Retinal pigment epithelial cell (primary cell): ENCODE measurements around the gene PLTP.

Experiments
- DNase-seq: peaks from one replicate; pipeline ENCODE4 v3.0.0-alpha.2; 2010; ENCODE audit warnings: low read depth
- H3K4me3 ChIP-seq: 2 replicates; pipeline ENCODE4 v1.5.1; 2011; ENCODE audit warnings: mild to moderate bottlenecking, low read length, control low read depth, moderate library complexity
- TF ChIP-seq, protein P1 (sequence below): conservative IDR thresholded peaks from 2 replicates; pipeline ENCODE4 v1.5.1; 2011; ENCODE audit warnings: low read depth, low read length, control low read depth, inconsistent platforms

Gene PLTP

GRCh38 chr20:45918182-45918737 lies 6.3 kb upstream of the PLTP start:
- TF ChIP-seq, protein P1, sequence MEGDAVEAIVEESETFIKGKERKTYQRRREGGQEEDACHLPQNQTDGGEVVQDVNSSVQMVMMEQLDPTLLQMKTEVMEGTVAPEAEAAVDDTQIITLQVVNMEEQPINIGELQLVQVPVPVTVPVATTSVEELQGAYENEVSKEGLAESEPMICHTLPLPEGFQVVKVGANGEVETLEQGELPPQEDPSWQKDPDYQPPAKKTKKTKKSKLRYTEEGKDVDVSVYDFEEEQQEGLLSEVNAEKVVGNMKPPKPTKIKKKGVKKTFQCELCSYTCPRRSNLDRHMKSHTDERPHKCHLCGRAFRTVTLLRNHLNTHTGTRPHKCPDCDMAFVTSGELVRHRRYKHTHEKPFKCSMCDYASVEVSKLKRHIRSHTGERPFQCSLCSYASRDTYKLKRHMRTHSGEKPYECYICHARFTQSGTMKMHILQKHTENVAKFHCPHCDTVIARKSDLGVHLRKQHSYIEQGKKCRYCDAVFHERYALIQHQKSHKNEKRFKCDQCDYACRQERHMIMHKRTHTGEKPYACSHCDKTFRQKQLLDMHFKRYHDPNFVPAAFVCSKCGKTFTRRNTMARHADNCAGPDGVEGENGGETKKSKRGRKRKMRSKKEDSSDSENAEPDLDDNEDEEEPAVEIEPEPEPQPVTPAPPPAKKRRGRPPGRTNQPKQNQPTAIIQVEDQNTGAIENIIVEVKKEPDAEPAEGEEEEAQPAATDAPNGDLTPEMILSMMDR: no peak
- no peak for DNase-seq
- H3K4me3 ChIP-seq: no peak overlapping the region

DNA sequence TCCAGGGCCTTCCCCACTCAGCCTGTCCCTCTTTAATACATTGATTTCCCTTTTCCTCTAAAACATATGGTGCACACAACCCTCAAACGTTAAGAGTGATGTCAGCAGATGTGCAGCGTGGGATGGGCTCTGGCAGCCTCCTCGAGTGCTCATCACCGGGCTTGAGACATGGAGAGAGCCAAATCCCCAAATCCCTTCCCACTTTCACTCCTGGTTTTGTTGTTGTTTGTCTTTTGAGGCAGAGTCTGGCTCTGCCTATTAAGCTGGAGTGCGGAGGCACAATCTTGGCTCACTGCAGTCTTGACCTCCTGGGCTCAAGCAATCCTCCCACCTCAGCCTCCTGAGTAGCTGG lies 5.8 kb upstream of the PLTP start:
- DNase-seq: no peak
- H3K4me3 ChIP-seq: no peak overlapping the region
- TF ChIP-seq, protein P1: no peak

DNA sequence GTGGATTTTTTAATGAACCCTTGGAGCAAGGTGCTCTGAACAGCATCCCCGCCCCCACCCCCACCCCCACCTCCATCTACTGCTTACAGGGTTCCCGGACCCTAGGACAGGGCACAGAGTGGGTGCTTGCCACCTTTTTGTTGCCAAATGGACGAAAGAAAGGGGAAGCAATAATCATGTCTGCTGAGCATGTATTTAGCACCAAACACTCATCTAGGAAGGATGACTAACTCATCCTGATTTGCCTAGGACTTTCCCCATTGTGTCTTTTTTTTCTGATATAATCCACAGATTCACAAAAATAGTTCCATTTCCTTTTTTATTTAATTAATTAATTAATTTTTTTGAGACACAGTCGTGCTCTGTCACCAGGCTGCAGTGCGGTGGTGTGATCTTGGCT lies 1.2 kb upstream of the PLTP start:
- no peak overlapping the region for H3K4me3 ChIP-seq
- TF ChIP-seq, protein P1: no peak
- no peak for DNase-seq

- H3K4me3 ChIP-seq: peak overlapping the region; percentile 66
- DNase-seq: no peak
- TF ChIP-seq, protein P1: no peak
These were observed 358 bp upstream of the PLTP start for GRCh38 chr20:45912344-45912682.

GRCh38 chr20:45910670-45911485 lies 1.1 kb downstream of the PLTP start:
- peak overlapping the region; percentile 66 for H3K4me3 ChIP-seq
- TF ChIP-seq, protein P1: no peak
- peak; percentile 99 for DNase-seq

- H3K4me3 ChIP-seq: peak overlapping the region; percentile 32
- DNase-seq: no peak
- TF ChIP-seq, protein P1: no peak
These were observed 1.9 kb downstream of the PLTP start for GRCh38 chr20:45909817-45910669.
